Activated CD8-positive, alpha-beta T cell treated with anti-CD3 and anti-CD28 coated beads, Interleukin-2, amount 10 ng/mL, durations not matched to agents 7 days and 5 days (primary cell): ENCODE measurements around the gene ALAD. TPM values are rescaled to one million over a fixed set of nuclear protein-coding genes. Genes with fewer than 3 reads are reported as not detected.
"Not testable (repeated sequence)": the region's sequence is repeated elsewhere in the genome, so short reads cannot be mapped to it uniquely, and the experiment has no call there.

Experiments
- ATAC-seq: fragments of 150-1000 bp; cut with Tn5 transposase; one replicate; pipeline ENCODE4 v1.10.0; 2021; ENCODE audit warnings: moderate library complexity
- CTCF ChIA-PET: fragments of 350-600 bp; sonication (Branson Sonifier 250); formaldehyde crosslinking; loops from one replicate; lab custom pipeline; 2021; ENCODE audit warnings: antibody characterized with exemption; lab: Charles Lee
- POLR2A ChIA-PET: fragments of 350-600 bp; sonication (Branson Sonifier 250); formaldehyde crosslinking; loops from one replicate; lab custom pipeline; 2021; ENCODE audit warnings: antibody characterized with exemption; lab: Charles Lee
- DNase-seq: peaks from one replicate; pipeline ENCODE4 v3.0.0-alpha.2; 2020
- H3K27ac Mint-ChIP-seq: one replicate; pipeline ENCODE4 v1.8.0; 2021; ENCODE audit warnings: mild to moderate bottlenecking, mixed read lengths
- H3K27me3 Mint-ChIP-seq: one replicate; pipeline ENCODE4 v1.8.0; 2021; ENCODE audit warnings: low read depth, mixed read lengths
- H3K36me3 Mint-ChIP-seq: one replicate; pipeline ENCODE4 v1.8.0; 2021; ENCODE audit warnings: low read depth, mixed read lengths
- H3K4me1 Mint-ChIP-seq: one replicate; pipeline ENCODE4 v1.8.0; 2021; ENCODE audit warnings: low read depth, mixed read lengths
- H3K4me3 Mint-ChIP-seq: one replicate; pipeline ENCODE4 v1.8.0; 2021; ENCODE audit warnings: mild to moderate bottlenecking, mixed read lengths
- H3K9me3 Mint-ChIP-seq: one replicate; pipeline ENCODE4 v1.8.0; 2022; ENCODE audit warnings: mixed read lengths; ENCODE audit not compliant: insufficient read depth
- total RNA-seq, 2 experiments: library from RNA; stranded (reverse); gene quantifications; one replicate each; pipeline ENCODE4 v1.2.3, GENCODE V29; 2021

ALAD gene
- 10 to 100 TPM; 26.0 to 30.7 TPM for total RNA-seq

DNA sequence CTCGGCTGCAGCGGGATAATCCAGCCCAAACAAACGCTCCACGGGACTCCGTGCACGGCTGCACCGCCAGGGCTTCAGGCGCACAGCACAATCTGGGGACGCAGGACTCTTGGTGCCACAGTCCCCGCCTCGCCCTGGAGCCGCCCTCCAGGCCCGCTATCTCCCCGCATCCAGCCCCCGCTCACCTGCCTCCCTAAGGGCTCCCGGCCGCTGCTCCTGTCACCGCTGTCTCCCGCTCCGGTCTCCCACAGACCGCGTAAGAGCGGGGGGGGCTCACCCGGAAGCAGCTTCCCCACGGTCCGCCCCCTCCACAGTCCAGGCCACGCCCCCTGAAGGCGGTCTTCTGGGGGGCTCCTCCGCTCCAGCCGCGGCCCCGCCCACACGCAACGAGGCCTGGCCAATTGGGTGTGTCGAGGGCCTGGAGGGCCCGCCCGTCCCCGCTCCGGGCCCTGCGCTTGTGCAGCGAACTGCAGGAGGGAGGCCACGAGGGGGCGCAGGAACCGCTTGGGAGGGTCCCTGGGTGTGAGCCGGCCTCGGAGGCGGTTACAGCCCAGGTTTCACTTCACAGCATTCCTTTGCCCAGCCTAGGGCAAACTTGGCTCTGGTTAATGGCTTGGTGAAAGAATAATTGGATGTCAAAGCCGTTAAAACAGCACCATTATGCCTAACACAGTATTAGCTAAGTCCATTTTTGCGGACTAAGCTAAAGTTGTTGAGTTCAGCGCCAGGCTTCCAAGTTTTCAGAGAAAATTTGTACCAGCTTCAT is at the start of gene ALAD:
ALAD (minus strand) TSS at position 258 of the 766 bp plus-strand sequence. CDS start 7,725 bp downstream, outside the sequence.
- Mint-ChIP-seq H3K27ac (peak within 1 kb of the TSS; percentile 81), H3K36me3 (peaks cover 4% of the 10 kb centered on the region), H3K4me1 (peaks cover 17% of the 10 kb centered on the region), H3K27me3 (no peaks in the 10 kb centered on the region), H3K9me3 (no peaks in the 10 kb centered on the region), H3K4me3 (peak within 1 kb of the TSS; percentile 89)
- ChIA-PET CTCF (interaction anchor here (0.5 to 10.7 kb wide), 47 partner anchors 9 to 952 kb away, joined by 3 to 105 read pairs (median 4); partner anchors contain the start of genes C9orf43, CDC26, HDHD3 and POLE3), POLR2A (interaction anchor here (0.6 to 2.4 kb wide), 4 partner anchors 9 to 116 kb away, joined by 3 to 23 read pairs (median 6); partner anchors contain the start of genes BSPRY, C9orf43 and POLE3)
- peak; percentile 99 for DNase-seq
- peak; percentile 100 for ATAC-seq

GRCh38 chr9:113449376-113449775 is 48.3 kb upstream of the ALAD start:
- ChIA-PET CTCF (interaction anchor here (1.8 to 10.0 kb wide), 3 partner anchors 133 to 207 kb away, joined by 6 to 169 read pairs (median 10); no protein-coding TSS in a partner anchor), POLR2A (no interaction called here)
- Mint-ChIP-seq H3K9me3 (no peaks in the 10 kb centered on the region), H3K27me3 (no peaks in the 10 kb centered on the region), H3K4me3 (no peak overlapping the region), H3K4me1 (peaks cover 3% of the 10 kb centered on the region), H3K36me3 (no peaks in the 10 kb centered on the region), H3K27ac (no peak overlapping the region)
- ATAC-seq (no peak), DNase-seq (no peak)

DNA sequence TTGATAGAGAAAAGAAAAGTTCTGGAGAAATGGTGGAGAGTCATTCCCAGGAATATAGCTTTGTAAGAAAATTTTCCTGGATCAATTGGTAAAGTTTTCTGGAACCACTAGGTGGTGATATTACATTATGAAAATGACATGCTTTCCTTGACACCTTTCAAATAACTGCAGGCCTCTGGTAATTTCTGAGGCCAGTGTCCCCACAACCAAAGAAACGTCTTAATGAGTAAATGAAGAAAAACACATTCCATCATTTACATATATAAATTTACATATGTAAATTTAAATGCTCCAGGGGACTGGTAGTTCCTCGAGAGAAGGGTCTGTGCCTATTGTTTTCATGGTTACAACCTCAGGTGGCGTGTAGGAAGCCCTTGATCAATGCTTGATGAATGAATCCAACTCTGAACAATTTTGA is 45.2 kb upstream of the ALAD start:
- Mint-ChIP-seq H3K4me1 (peaks cover 3% of the 10 kb centered on the region), H3K36me3 (no peaks in the 10 kb centered on the region), H3K27ac (no peak overlapping the region), H3K4me3 (no peak overlapping the region), H3K9me3 (no peaks in the 10 kb centered on the region), H3K27me3 (no peaks in the 10 kb centered on the region)
- peak; percentile 31 for DNase-seq
- ChIA-PET POLR2A (interaction anchor here (1.1 kb wide), 1 partner anchor 135 kb away, joined by 4 read pairs; no protein-coding TSS in a partner anchor), CTCF (interaction anchor here (0.7 to 10.0 kb wide), 39 partner anchors 9 to 235 kb away, joined by 3 to 169 read pairs (median 4); partner anchors contain the start of genes ALAD, C9orf43, CDC26 and POLE3)
- ATAC-seq, result no peak

- Mint-ChIP-seq H3K4me1 (peaks cover 3% of the 10 kb centered on the region), H3K36me3 (no peaks in the 10 kb centered on the region), H3K27ac (no peak overlapping the region), H3K27me3 (no peaks in the 10 kb centered on the region), H3K4me3 (no peak overlapping the region), H3K9me3 (no peaks in the 10 kb centered on the region)
- no peak for DNase-seq
- ChIA-PET CTCF (interaction anchor here (1.4 to 10.0 kb wide), 8 partner anchors 10 to 217 kb away, joined by 4 to 169 read pairs (median 18); no protein-coding TSS in a partner anchor), POLR2A (no interaction called here)
- ATAC-seq, result no peak
Measured at GRCh38 chr9:113444736-113445135, 43.7 kb upstream of the ALAD start.

DNA sequence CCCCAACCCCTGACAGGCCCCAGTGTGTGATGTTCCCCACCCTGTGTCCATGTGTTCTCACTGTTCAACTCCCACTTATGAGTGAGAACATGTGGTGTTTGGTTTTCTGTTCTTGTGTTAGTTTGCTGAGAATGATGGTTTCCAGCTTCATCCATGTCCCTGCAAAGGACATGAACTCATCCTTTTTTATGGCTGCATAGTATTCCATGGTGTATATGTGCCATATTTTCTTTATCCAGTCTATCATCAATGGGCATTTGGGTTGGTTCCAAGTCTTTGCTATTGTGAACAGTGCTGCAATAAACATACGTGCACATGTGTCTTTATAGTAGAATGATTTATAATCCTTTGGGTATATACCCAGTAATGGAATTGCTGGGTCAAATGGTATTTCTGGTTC is 36.6 kb upstream of the ALAD start:
- DNase-seq, POLR2A ChIA-PET, H3K36me3 Mint-ChIP-seq, H3K4me1 Mint-ChIP-seq, ATAC-seq, H3K4me3 Mint-ChIP-seq, H3K27ac Mint-ChIP-seq, CTCF ChIA-PET, H3K9me3 Mint-ChIP-seq: not testable (repeated sequence)
- H3K27me3 Mint-ChIP-seq, result peaks cover 11% of the 10 kb centered on the region

DNA sequence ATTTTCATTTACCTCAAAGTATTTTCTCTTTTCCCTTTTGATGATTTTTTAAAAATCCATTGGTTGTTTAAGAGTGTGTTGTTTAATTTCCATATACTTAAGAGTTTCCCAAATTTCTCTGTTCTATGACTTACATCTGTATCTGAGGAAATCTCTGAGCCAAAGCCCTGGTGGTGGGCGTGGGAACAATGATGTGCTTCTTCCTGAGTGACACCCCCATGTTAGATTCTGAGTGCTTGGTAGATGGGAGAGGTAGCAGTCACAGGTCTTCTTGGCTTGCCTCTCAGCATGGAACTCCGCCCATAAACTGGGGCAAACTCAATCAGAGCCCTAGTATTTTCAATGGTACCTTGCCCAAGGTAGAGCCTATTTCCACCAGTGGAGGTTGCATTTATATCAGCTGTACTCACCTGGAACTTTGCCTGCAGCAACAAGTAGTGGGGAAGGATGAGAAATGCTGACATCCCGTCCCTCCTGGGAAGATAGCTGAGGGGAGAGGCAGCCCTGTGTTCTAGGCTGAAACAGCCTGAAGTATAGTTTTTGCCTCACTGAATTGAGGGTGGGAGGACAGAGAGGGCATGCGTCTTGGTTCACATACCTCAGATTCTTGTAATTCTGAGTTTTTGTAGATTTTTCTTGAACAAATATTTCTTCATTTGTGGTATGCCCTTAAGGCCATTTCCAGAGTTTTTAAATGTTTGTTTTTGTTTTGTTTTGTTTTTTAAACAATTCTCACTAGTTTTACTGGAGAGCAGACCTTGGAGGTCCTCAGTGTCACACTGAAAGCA is 35.8 kb upstream of the ALAD start:
- H3K27me3 Mint-ChIP-seq, result peaks cover 16% of the 10 kb centered on the region
- no peaks in the 10 kb centered on the region for H3K36me3 Mint-ChIP-seq
- no peaks in the 10 kb centered on the region for H3K4me1 Mint-ChIP-seq
- POLR2A ChIA-PET, result no interaction called here
- ATAC-seq, result no peak
- H3K27ac Mint-ChIP-seq, result no peak overlapping the region
- CTCF ChIA-PET, result interaction anchor here (1.1 kb wide), 1 partner anchor 221 kb away, joined by 3 read pairs; no protein-coding TSS in a partner anchor
- DNase-seq, result no peak
- H3K4me3 Mint-ChIP-seq, result no peak overlapping the region
- no peaks in the 10 kb centered on the region for H3K9me3 Mint-ChIP-seq

DNA sequence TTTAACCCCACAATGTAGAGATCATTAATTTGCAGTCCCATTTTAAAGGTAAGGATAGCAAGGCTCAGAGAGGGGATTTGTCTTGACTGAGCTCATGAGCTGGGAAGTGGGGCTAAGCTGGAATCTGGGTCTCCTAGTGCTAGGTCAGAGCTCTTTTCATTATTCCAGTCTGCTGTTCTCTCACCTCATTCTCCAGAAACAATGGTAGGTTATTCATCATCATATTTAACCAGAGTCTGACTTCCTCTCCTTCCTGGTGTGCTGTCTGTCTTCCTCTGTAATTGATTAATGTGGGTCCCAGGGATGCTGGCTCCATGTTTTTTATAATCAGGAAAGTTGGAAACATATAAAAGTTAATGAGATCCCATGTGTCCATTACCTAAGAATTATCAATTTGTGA is 30.1 kb upstream of the ALAD start:
- Mint-ChIP-seq H3K36me3 (no peaks in the 10 kb centered on the region), H3K4me1 (no peaks in the 10 kb centered on the region)
- ATAC-seq, result no peak

GRCh38 chr9:113428062-113428615 is 27.1 kb upstream of the ALAD start:
- DNase-seq (no peak), ATAC-seq (no peak)
- Mint-ChIP-seq H3K27ac (no peak overlapping the region), H3K36me3 (no peaks in the 10 kb centered on the region), H3K9me3 (no peaks in the 10 kb centered on the region), H3K27me3 (peaks cover 13% of the 10 kb centered on the region), H3K4me1 (no peaks in the 10 kb centered on the region), H3K4me3 (no peak overlapping the region)
- ChIA-PET CTCF (interaction anchor here (0.6 to 1.4 kb wide), 3 partner anchors 118 to 230 kb away, joined by 3 read pairs; no protein-coding TSS in a partner anchor), POLR2A (no interaction called here)

More for the DNA sequence above, 30.1 kb upstream of the ALAD start:
- DNase-seq, result no peak
- no peak overlapping the region for H3K27ac Mint-ChIP-seq
- no peaks in the 10 kb centered on the region for H3K9me3 Mint-ChIP-seq
- ChIA-PET POLR2A (no interaction called here), CTCF (interaction anchor here (1.0 to 1.2 kb wide), 2 partner anchors 30 to 224 kb away, joined by 3 to 4 read pairs; partner anchors contain the start of gene ALAD)
- H3K4me3 Mint-ChIP-seq, result no peak overlapping the region
- peaks cover 21% of the 10 kb centered on the region for H3K27me3 Mint-ChIP-seq

GRCh38 chr9:113427629-113428028 is 26.5 kb upstream of the ALAD start:
- no peaks in the 10 kb centered on the region for H3K4me1 Mint-ChIP-seq
- DNase-seq (no peak), ATAC-seq (no peak)
- no peak overlapping the region for H3K4me3 Mint-ChIP-seq
- no peaks in the 10 kb centered on the region for H3K9me3 Mint-ChIP-seq
- CTCF ChIA-PET, result interaction anchor here (0.6 to 1.4 kb wide), 3 partner anchors 117 to 230 kb away, joined by 3 read pairs; no protein-coding TSS in a partner anchor
- no peaks in the 10 kb centered on the region for H3K36me3 Mint-ChIP-seq
- H3K27ac Mint-ChIP-seq, result no peak overlapping the region
- peaks cover 8% of the 10 kb centered on the region for H3K27me3 Mint-ChIP-seq
- POLR2A ChIA-PET, result no interaction called here

GRCh38 chr9:113426701-113427100 is 25.6 kb upstream of the ALAD start:
- ChIA-PET POLR2A (interaction anchor here (0.6 kb wide), 1 partner anchor 39 kb away, joined by 3 read pairs; no protein-coding TSS in a partner anchor), CTCF (interaction anchor here (0.6 to 1.2 kb wide), 3 partner anchors 19 to 228 kb away, joined by 3 to 4 read pairs (median 3); no protein-coding TSS in a partner anchor)
- ATAC-seq (no peak), DNase-seq (no peak)
- Mint-ChIP-seq H3K27me3 (peaks cover 8% of the 10 kb centered on the region), H3K27ac (no peak overlapping the region), H3K9me3 (no peaks in the 10 kb centered on the region), H3K36me3 (no peaks in the 10 kb centered on the region), H3K4me3 (no peak overlapping the region), H3K4me1 (no peaks in the 10 kb centered on the region)

- Mint-ChIP-seq H3K27ac (no peak overlapping the region), H3K36me3 (no peaks in the 10 kb centered on the region), H3K27me3 (peaks cover 6% of the 10 kb centered on the region), H3K4me1 (no peaks in the 10 kb centered on the region), H3K9me3 (no peaks in the 10 kb centered on the region), H3K4me3 (no peak overlapping the region)
- no peak for ATAC-seq
- DNase-seq, result no peak
- ChIA-PET CTCF (no interaction called here), POLR2A (interaction anchor here (0.6 kb wide), 1 partner anchor 46 kb away, joined by 3 read pairs; no protein-coding TSS in a partner anchor)
Measured at GRCh38 chr9:113425072-113425471, 24.0 kb upstream of the ALAD start.
